DMS 273 treated with DMSO at 0.1 percent for 48 hours (cell line): ENCODE results near the gene COL4A1.

Experiments used
- DNase-seq: peaks from one replicate; lab custom pipeline; 2025; lab: John Stamatoyannopoulos, UW

COL4A1 gene

GRCh38 chr13:110341445-110342244 lies 34.7 kb upstream of the COL4A1 start:
- DNase-seq = no peak

DNA sequence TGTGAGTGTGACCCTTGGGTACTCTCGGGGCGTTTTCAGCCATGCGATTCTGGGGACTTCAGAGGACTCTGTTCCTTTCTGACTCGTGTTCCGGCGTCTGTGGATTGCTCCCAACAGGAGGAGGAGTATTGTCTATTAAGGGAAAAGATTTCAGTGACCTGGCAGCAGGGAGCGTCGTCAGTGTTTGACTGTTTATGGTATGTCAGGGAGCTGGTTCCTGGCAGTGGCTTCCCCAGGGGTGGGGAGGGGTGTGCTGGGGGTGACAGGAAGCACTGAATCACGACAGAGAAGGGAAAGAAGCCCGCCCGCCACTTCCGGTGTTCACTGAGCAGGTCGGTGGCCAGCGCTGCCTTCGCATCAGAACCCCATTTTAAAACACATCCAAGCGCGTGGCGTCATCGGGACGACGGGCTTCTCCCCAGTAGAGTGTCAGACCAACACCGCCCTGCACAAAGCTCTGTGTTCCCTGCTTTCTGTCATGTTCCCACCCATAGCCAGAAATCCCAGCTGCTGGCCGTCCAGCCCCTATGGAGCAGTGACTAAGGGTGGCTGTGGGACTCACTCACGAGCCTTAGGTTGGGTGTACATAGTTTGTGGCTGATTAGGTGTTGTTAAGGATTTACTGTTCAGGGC lies 34.0 kb upstream of the COL4A1 start:
- DNase-seq = no peak

GRCh38 chr13:110339975-110340550 lies 33.1 kb upstream of the COL4A1 start:
- DNase-seq = no peak

- no peak for DNase-seq
These were observed 32.3 kb upstream of the COL4A1 start for GRCh38 chr13:110339263-110339662.

DNA sequence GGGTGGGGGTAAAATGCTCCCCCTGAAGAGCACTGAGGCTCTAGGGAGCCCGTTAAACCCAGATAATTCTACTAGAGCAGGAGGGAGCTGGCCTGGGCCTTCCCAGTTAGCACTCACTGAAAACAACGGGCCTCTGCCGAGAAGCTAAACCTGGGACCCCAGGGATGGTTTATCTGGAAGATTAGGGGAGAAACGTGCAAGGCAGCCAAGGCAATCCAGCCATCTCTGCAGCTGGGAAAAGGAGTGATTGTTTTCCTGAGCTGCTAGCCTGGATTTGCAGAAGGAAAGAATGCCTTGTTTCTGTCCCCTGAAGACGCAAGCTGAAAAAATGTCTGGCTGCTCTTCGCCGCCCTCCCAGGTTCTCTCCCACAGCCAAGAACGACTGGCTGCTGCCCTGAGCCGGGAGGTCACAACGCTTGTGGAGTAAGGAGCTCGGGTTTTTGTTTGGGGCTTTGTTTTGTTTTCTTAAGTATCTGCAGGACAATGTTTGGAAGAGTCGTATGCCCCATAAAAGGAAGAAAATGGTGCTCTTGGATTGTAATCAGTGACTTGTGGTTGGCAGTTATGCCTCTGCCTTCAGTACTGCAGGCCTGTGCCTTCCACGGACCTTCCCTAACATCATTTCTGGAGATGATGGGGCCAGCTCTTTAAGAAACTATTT lies 31.6 kb upstream of the COL4A1 start:
- no peak for DNase-seq

DNA sequence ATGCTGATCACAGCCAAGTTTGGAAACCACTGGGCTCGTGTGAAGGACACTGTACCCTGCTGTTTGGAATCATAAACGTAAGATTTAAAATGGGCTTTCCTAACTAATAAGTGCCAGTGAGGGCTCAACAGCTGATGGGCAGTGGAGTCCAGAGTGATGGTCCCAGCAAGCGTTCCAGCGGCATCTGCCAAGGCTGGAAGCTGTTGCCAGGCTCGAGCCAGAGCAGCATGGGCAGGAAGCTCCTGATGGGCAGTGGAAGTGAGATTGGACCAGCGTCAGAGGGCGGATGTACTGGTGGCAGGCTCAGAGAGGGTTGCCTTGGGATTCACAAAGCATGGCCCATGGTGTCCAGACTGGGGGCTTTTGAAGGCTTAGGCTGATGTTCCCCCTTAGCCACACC lies 30.3 kb upstream of the COL4A1 start:
- DNase-seq = no peak

GRCh38 chr13:110336681-110337080 lies 29.7 kb upstream of the COL4A1 start:
- no peak for DNase-seq

DNA sequence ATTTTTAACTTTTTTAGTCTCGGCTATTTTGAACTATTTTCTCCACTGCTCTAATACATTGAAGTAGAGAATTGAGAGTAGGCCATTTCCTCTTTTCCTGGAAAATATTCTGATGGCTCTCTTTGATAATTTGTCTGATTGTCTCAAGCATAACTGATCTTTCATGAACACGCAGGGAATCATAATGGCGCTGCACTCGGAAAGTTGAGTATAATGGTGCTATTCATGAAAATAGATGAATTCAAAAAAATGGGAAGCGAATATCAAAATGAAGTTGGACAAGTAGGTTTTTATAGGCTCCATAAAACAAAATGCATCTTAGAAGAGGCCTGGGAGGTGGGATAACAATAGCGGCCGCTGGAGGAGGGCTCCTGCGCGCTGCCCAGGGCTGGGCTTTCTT lies 29.2 kb upstream of the COL4A1 start:
- DNase-seq = no peak

DNA sequence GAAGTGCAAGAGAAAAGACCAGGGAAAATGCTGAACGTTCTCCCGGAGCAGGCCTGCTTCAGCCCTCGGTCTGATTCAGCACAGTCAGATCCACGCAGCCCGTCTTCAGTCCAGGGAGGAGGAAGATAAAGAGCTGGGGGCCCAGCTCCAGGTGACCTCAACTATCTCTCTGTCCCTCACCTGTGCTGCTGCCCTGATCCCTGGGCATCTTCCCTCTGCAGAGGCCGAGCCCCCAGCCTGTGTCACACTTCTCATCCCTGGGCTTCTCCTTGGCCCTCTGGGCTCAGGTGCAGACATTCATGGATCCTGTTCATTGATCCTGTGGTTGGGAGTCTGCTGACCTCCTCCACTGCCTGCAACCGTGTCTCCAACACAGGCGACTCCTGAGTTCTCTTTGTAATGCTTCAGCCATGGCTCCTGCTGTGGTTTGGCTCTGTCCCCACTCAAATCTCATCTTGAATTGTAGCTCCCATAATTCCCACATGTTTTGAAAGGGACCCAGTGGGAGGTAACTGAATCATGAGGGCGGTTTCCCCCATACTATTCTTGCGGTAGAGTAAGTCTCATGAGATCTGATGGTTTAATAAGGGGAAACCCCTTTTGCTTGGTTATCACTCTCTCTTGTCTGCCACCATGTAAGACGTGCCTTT lies 28.0 kb upstream of the COL4A1 start:
- no peak for DNase-seq

GRCh38 chr13:110334256-110334655 lies 27.3 kb upstream of the COL4A1 start:
- DNase-seq = no peak

DNA sequence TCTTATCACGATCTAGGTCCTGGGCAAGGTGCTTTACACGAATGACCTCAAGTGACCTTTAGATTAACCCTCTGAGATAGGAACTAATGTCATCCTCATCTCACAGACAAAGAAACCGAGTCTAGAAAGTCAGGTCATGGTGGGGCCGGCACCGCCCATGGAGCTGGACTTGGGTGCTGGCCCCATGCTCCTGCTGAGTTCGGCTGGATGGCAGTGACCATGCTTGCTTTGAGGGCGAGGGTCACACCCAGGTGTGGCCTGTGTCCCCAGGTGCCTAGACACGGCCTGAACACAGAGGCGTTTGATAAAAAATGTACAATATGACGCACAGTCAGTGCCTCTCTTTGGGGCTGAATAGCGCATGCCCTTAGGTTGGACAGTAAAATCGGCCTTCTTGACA lies 26.9 kb upstream of the COL4A1 start:
- no peak for DNase-seq

GRCh38 chr13:110332750-110333149 lies 25.8 kb upstream of the COL4A1 start:
- DNase-seq = no peak

- DNase-seq = no peak
These were observed 24.4 kb upstream of the COL4A1 start for GRCh38 chr13:110331362-110331761.

- DNase-seq = no peak
These were observed 23.6 kb upstream of the COL4A1 start for GRCh38 chr13:110330491-110331011.

- no peak for DNase-seq
These were observed 23.0 kb upstream of the COL4A1 start for GRCh38 chr13:110329798-110330461.

DNA sequence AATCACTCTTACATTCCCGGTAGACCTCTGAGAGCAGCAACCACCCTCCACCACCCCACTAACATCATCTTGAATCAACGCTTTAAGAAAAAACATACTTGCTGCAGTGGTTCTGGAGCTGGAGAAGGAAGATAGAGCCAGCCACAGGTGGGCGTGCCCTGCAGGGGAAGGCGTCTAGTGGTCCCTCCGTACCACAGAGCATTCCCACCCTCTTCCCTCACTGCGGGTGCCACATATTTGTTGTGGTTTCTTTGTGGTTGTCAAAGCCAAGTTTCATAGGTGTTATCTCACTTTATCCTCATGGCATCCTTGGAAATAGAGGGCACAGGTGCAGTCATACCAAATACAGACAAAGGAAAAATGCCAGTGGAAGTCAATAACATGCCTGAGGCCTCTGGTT lies 22.3 kb upstream of the COL4A1 start:
- no peak for DNase-seq

DNA sequence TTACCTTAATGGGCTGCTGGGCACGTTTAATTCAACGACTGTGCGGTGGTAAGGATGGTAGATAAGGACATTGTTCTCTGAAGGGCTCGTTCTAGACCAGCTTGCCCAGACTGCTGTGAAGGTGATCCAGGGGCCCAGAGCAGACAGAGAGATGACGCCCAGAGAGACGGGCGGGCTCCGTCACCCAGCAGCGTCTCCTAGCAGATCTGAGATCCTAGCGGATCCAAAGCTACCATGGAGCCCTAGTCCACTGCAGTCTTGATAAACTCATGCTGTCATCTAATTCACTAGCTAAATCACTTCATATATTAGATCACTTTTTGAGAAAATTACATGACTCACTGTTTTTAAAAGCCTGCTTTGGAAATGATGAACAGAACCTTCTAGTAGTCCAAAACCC lies 21.6 kb upstream of the COL4A1 start:
- DNase-seq = no peak

GRCh38 chr13:110327051-110327721 lies 20.2 kb upstream of the COL4A1 start:
- DNase-seq = no peak

DNA sequence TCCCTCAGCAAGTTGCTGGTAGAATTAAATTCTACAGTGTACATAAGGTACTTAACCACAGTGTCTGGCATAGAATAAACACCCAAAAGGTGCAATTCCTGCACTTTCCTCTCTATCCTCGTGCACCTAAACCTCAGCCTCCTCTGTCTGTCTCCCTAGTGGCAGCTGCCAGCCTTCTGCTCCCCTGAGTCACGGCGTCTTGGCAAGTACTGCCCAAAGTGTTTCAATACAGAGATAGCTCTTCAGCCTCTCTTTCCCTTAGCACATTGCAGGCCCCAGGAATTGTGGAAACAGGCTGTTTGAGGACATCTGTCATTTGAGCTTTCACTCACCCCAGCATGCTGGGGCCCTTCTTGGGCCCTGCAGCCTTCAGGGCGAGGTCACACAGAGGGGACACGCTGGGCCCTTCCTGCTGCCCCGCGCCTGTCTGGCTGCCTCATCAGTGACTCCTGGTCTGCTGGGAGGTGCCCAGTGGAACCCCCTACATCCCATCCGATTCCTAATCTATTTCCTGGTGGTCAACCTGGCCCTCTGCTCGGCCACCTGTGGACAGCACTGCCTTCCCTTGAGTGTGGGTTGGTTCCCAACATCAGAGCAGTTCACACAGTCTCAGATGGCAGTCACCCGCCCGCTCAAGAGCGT lies 19.4 kb upstream of the COL4A1 start:
- DNase-seq = no peak

DNA sequence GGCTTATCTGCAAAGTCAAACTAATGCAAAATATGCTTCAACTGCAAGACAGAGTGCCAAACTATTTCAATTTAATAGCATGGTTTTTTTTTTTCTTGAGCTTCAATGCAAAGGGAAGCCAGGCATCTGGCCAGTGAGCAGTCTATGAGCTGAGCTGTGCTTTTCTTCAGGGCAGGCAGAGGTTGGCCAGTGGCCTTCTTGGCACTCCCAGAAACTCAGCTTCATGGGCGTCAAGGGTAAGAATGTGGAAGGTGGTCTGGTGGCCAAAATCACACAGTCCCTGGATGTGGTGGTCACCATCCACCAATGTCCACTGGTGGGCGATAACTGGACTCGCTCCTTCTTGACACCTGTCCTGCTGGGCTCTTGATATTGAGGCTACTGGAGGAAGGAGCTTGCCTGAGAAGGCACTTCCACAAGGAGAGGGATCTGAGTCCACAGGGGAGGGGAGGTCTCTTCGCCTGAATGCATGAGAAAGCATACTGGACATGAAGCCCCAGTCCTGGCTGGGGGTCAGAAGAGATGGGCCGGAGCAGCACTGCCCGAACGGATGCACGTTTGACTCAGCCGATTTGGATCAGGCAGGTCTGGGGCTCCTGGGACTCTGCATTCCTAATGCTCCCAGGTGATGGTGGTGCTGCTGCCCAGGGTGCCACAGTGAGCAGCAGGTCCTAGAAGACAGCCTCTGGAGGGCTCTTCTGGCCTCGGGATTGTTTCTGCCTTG lies 17.2 kb upstream of the COL4A1 start:
- no peak for DNase-seq
